Activated T-cell treated with anti-CD3 and anti-CD28 coated beads, Interleukin-2, amount 50 U/mL, for 1 hour (primary cell): ENCODE results near the gene MDM4.
"Not testable (repeated sequence)": the region's sequence is repeated elsewhere in the genome, so short reads cannot be mapped to it uniquely, and the experiment has no call there.

Experiments used
- DNase-seq: peaks from one replicate; pipeline ENCODE4 v3.0.0-alpha.2; 2020

The MDM4 gene

GRCh38 chr1:204493145-204493983, 22.8 kb upstream of the MDM4 start:
- peak; percentile 43 for DNase-seq

DNA sequence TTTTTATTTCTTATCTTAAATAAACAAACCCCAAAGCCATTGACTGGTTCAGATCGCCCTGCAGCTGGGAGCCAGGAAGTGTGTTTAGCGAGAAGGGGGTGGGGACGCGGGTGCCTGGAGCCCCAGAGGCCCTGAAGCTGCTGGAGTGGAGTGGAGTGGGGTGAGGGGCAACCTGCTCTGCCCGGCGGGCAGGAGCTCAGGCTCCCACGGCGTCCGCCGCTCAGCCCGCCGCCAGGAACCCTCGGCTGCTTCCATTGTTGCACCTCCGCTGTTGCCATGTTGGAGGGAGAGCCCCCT, 22.3 kb upstream of the MDM4 start:
- no peak for DNase-seq

GRCh38 chr1:204494281-204495077, 21.7 kb upstream of the MDM4 start, which contains the start of gene PIK3C2B:
PIK3C2B (minus strand) TSS chr1:204494805; CDS start chr1:204469802, 25,003 bp downstream.
- peak; percentile 71 for DNase-seq

DNA sequence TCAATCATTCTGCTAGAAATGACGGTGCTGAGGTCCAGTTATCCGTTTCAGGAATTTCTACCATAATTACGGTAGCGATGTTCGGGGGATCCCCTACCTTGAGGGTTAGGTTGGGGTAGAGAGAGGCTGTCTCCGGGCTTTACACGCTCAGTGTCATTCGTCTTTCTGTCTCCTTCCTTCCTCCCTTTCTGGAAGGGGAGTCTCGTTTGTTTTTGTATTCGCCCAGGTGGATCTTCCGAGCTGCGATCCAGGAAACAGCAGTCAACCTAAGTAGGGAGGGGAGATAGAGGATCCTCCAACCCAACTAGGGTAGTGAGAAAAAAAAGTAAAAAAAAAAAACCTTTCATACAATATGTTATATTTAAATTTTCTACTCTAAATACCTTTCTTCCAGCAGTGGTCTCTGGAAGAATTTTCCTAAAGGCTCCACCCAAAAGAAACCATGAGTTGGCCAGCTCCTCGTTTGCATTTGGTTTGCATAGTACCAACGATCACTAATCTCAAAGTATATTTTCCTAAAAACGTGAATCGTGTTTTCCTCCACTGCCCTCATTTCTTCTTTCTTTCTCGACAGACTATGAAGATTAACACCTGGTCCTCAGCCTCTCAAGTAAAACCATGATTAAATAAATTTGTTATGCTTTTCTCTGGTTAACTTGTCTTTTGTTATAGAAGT, 21.0 kb upstream of the MDM4 start:
- no peak for DNase-seq

DNA sequence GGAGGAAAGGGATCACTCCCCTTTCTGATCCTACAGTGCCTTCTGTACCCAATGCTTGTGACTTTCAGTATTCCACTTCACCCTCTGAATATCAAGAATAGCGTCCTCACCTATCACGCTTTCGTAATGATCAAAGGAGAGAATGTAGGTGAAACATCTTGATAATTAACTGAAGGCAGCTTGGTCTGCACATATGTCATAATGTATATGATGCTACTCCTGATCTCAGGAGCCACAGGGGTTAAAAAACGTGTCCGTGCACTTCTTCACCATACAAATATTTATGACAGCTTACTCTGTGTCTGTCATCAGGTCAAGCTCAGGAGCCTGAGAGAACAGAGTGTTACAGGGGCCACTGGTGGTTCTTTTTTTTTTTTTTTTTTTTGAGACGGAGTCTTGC, 20.4 kb upstream of the MDM4 start:
- no peak for DNase-seq

DNA sequence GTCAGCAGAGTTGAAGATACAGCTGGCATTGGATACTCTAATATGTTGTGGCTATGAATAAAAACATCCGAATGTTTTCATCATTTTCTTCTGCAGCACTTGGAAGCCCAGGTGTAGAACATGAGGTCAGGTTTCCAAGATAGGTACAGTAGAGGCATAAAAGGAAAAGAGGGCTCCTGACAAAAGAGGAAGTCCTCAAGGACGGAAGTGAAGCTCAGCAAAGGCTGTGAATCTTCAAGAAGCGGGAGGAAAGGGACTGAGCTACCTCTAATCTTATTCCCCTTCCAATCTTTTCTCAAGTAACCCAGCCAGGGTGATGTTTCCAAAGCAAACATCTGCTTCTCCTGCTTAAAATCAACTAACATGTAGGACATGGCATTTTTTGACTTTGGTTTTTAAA, 17.2 kb upstream of the MDM4 start:
- no peak for DNase-seq

- no peak for DNase-seq
Observed at GRCh38 chr1:204499511-204500468, 16.4 kb upstream of the MDM4 start.

DNA sequence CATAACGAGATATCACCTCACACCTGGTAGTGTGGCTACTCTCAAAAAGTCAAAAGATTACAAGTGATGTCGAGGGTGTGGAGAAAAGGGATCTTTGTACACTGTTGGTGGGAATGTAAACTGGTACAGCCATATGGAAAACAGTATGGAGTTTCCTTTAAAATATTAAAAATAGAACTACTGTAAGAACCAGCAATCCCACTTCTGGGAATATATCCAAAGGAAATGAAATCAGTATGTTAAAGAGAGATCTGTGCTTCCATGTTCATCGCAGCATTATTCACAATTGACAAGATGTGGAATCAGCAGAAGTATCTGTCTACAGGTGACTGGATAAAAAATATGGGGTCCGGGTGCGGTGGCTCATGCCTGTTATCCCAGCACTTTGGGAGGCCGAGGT, 14.0 kb upstream of the MDM4 start:
- DNase-seq, result no peak

- DNase-seq, result no peak
Observed at GRCh38 chr1:204503122-204503912, 12.9 kb upstream of the MDM4 start.

- DNase-seq, result no peak
Observed at GRCh38 chr1:204503913-204504519, 12.2 kb upstream of the MDM4 start.

DNA sequence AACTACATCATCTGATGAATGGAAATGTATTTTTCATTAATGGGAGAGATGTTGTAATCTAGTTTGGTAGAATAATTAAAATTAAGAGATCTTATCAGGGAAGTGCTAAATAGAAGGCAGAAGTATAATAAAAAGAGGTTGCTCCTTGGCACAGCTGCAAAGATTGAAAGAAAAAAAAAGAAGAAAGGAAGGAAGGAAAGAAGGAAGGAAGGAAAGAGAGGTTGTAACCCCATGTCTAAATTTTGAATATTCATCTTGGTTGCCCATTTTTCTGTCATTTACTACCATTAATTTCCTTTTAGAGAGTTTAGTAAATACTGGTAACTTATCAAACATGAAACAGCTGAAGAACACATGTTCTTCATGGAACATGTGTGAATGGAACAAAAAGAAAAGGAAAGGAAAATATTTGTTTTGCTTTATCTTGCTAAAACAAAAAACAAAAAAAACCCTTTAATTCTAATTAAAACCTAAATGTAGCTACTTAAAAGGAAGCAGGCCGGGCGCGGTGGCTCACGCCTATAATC, 10.5 kb upstream of the MDM4 start:
- DNase-seq, result no peak

GRCh38 chr1:204506201-204506968, 9.8 kb upstream of the MDM4 start:
- DNase-seq, result peak; percentile 61

DNA sequence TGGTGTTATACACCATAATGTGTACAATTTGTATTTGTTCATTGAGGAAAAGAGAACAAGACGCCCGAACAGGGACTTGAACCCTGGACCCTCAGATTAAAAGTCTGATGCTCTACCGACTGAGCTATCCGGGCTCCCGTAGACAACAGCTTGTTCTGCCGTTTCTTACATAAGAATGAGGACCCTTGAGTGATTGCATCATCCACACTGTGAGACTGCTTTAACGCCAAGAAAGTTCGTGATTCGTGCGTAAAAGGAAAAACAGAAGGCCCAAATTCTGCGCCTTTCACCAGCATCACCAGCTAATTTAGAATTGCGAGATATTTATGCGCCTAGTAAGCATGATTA, 9.3 kb upstream of the MDM4 start:
- peak; percentile 81 for DNase-seq

DNA sequence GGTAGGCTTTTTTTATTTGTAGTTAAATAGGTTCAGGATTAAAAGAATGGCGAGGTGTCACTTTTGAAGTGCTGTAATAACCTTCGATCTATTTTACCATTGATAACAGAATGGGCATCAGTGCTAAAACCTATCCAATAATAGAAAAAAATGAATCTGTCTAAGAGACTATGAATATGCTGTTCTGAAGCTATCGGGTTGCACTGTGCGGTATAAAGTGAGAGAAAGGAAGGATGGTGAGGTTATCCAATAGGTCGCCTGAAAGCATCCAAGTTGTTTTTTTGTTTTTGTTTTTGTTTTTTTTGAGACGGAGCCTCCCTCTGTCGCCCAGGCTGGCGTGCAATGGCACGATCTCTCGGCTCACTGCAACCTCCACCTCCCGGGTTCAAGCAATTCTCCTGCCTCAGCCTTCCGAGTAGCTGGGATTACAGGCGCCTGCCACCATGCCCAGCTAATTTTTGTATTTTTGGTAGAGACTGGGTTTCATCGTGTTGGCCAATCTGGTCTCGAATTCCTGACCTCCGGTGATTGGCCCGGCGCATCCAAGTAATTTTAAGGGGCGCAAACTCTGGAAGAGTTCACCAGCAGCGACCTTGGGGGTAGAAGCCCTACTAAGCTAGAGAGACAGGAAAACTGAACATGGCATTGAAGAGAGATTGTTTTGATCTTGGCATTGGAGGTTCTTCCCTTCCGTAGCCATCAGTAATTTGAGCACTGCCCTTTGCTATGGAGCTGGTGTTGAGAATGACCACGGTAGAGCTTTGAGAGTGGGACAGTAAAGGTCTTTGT, 8.7 kb upstream of the MDM4 start:
- no peak for DNase-seq

DNA sequence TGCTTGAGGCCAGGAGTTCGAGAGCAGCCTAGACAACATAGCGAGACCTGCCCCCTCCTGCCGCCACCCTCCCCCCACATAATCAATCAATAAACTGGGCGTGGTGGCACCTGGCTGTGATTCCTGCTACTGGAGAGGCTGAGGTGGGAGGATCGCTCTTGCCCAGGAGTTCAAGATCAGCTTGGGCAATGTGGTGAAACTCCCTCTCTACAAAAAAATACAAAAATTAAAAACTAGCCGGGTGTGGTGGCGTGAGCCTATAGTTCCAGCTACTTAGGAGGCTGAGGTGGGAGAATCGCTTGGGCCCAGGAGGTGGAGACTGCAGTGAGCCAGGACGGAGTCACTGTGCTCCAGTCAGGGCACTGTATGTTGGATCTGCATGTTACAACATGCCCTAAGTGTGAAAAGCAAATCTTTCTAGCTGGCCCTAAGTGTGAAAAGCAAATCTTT, 7.0 kb upstream of the MDM4 start:
- no peak for DNase-seq

DNA sequence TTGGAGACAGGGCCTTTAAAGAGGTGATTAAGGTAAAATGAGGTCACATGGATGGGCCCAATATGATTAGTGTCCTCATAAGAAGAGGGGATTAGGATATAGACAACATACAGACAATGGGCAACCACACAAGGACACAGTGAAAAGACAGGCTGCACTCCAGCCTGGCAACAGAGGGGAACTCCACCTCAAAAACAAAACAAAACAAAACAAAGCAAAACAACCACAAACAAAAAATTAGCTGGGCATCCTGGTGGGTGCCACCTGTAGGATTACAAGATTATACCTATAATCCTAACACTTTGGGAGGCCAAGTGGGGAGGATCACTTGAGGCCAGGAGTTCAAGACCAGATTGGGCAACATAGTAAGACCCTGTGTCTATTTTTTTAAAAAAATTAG, 4.8 kb upstream of the MDM4 start:
- no peak for DNase-seq

DNA sequence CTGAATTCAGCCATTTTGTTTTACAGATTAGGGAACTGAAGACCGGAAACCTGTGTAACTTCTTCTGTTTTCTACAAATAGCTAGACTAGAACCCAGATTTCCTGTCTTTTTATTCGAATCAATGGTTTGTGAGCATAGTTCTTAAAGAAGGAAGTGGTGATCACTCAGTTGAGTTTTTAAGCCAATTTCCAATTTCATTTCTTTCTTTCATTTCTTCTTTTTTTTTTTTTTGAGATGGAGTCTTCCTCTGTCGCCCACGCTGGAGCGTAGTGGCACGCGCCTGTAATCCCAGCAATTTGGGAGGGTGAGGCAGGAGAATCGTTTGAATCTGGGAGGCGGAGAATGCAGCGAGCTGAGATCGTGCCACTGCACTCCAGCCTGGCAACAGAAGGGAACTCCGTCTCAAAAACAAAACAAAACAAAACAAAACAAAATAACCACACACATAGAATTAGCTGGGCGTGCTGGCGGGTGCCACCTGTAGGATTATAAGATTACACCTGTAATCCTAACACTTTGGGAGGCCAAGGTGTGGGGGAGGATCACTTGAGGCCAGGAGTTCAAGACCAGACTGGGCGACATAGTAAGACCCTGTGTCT, 3.0 kb upstream of the MDM4 start:
- DNase-seq, result peak; percentile 62

GRCh38 chr1:204514828-204515227, 1.4 kb upstream of the MDM4 start:
- no peak for DNase-seq

- DNase-seq, result not testable (repeated sequence)
Observed at GRCh38 chr1:204517382-204517781, 1.2 kb downstream of the MDM4 start.
